IMR-90 (cell line): ENCODE measurements around the gene SRCAP.

Experiments used
- BHLHE40 ChIP-seq: fragments of 150-350 bp; IDR thresholded peaks from 2 replicates; pipeline ENCODE4 v1.6.1; 2016; ENCODE audit warnings: mild to moderate bottlenecking, low read depth, low read length
- FOS ChIP-seq: fragments of 150-350 bp; IDR thresholded peaks from 2 replicates; pipeline ENCODE4 v1.6.1; 2016; ENCODE audit warnings: low read depth, low read length
- MAFK ChIP-seq: IDR thresholded peaks from 2 replicates; pipeline ENCODE4 v1.6.1; 2012; ENCODE audit warnings: low read depth, low read length, improper control_type of control experiment
- MXI1 ChIP-seq: IDR thresholded peaks from 2 replicates; pipeline ENCODE4 v1.6.1; 2012; ENCODE audit warnings: low read depth, mild to moderate bottlenecking, low read length, moderate library complexity, borderline replicate concordance
- POLR2A ChIP-seq: IDR thresholded peaks from 2 replicates; pipeline ENCODE4 v1.6.1; 2012; ENCODE audit warnings: mild to moderate bottlenecking, low read depth, low read length
- RAD21 ChIP-seq: IDR thresholded peaks from 2 replicates; pipeline ENCODE4 v1.6.1; 2012; ENCODE audit warnings: low read length, improper control_type of control experiment
- RCOR1 ChIP-seq: IDR thresholded peaks from 2 replicates; pipeline ENCODE4 v1.6.1; 2012; ENCODE audit warnings: mild to moderate bottlenecking, low read length, improper control_type of control experiment; ENCODE audit not compliant: insufficient replicate concordance
- RFX5 ChIP-seq: IDR thresholded peaks from 2 replicates; pipeline ENCODE4 v1.8.0; 2012; ENCODE audit warnings: low read depth, mild to moderate bottlenecking, low read length, moderate library complexity
- SMC3 ChIP-seq: fragments of 150-350 bp; IDR thresholded peaks from 2 replicates; pipeline ENCODE4 v1.6.1; 2016; ENCODE audit warnings: low read depth, mild to moderate bottlenecking, antibody characterized with exemption, low read length, moderate library complexity
- TF ChIP-seq, protein P1 (sequence below): conservative IDR thresholded peaks from 2 replicates; pipeline ENCODE4 v1.5.1; 2012; ENCODE audit warnings: mild to moderate bottlenecking, low read depth, low read length, improper control_type of control experiment
- TF ChIP-seq, protein P2 (sequence below): fragments of 150-350 bp; IDR thresholded peaks from 2 replicates; pipeline ENCODE4 v1.6.1; 2017; ENCODE audit warnings: mild to moderate bottlenecking, antibody characterized with exemption, low read length, low read depth
- TF ChIP-seq, protein P3 (sequence below): fragments of 150-350 bp; IDR thresholded peaks from 2 replicates; pipeline ENCODE4 v1.6.1; 2016; ENCODE audit warnings: low read depth, mild to moderate bottlenecking, low read length, moderate library complexity, borderline replicate concordance

DNA sequence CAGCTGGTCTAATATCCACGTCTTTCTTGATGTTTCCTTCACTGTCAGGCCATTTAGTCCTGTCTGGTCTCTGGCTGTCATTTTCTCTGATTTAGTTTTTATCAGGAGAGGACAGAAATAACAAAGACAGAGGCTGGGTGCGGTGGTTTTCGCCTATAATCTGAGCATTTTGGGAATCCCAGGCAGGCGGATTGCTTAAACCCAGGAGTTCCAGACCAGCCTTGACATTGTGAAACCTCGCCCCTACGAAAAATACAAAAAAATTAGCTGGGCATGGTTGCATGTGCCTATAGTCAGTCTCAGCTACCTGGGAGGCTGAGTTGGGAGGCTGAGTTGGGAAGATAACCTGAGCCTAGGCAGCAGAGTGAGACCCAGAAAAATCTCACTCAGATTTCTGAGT is 7.1 kb downstream of the SRCAP start:
- TF ChIP-seq SMC3, result no peak
- TF ChIP-seq POLR2A, result no peak
- TF ChIP-seq, protein P1, sequence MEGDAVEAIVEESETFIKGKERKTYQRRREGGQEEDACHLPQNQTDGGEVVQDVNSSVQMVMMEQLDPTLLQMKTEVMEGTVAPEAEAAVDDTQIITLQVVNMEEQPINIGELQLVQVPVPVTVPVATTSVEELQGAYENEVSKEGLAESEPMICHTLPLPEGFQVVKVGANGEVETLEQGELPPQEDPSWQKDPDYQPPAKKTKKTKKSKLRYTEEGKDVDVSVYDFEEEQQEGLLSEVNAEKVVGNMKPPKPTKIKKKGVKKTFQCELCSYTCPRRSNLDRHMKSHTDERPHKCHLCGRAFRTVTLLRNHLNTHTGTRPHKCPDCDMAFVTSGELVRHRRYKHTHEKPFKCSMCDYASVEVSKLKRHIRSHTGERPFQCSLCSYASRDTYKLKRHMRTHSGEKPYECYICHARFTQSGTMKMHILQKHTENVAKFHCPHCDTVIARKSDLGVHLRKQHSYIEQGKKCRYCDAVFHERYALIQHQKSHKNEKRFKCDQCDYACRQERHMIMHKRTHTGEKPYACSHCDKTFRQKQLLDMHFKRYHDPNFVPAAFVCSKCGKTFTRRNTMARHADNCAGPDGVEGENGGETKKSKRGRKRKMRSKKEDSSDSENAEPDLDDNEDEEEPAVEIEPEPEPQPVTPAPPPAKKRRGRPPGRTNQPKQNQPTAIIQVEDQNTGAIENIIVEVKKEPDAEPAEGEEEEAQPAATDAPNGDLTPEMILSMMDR, result no peak
- no peak for TF ChIP-seq RCOR1
- TF ChIP-seq BHLHE40, result no peak
- TF ChIP-seq, protein P2, sequence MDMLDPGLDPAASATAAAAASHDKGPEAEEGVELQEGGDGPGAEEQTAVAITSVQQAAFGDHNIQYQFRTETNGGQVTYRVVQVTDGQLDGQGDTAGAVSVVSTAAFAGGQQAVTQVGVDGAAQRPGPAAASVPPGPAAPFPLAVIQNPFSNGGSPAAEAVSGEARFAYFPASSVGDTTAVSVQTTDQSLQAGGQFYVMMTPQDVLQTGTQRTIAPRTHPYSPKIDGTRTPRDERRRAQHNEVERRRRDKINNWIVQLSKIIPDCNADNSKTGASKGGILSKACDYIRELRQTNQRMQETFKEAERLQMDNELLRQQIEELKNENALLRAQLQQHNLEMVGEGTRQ, result no peak
- TF ChIP-seq MXI1, result no peak
- TF ChIP-seq RFX5, result no peak
- TF ChIP-seq, protein P3, sequence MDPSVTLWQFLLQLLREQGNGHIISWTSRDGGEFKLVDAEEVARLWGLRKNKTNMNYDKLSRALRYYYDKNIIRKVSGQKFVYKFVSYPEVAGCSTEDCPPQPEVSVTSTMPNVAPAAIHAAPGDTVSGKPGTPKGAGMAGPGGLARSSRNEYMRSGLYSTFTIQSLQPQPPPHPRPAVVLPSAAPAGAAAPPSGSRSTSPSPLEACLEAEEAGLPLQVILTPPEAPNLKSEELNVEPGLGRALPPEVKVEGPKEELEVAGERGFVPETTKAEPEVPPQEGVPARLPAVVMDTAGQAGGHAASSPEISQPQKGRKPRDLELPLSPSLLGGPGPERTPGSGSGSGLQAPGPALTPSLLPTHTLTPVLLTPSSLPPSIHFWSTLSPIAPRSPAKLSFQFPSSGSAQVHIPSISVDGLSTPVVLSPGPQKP, result no peak
- no peak for TF ChIP-seq FOS
- TF ChIP-seq MAFK, result no peak
- TF ChIP-seq RAD21, result no peak
